PFSK-1 (cell line): Measurements from ENCODE around the gene TFCP2L1.

Source experiments
- FOXP2 ChIP-seq: optimal IDR thresholded peaks from 2 replicates; pipeline ENCODE3; 2011; ENCODE audit warnings: borderline replicate concordance, control low read depth, inconsistent platforms; ENCODE audit not compliant: insufficient read depth; ENCODE audit errors: extremely low read length, extremely low read depth
- POLR2AphosphoS5 ChIP-seq: IDR thresholded peaks from 2 replicates; pipeline ENCODE4 v1.6.1; 2012; ENCODE audit warnings: low read depth, mild to moderate bottlenecking, control low read depth, low read length, moderate library complexity
- SIN3A ChIP-seq: IDR thresholded peaks from 2 replicates; pipeline ENCODE4 v1.6.1; 2012; ENCODE audit warnings: mild to moderate bottlenecking, low read length, moderate library complexity, borderline replicate concordance; ENCODE audit not compliant: insufficient read depth
- TF ChIP-seq, protein P1 (sequence below), 2 experiments: IDR thresholded peaks; 2 replicates each; pipeline versions ENCODE4 v1.6.1 to v1.8.0; 2011 to 2012; ENCODE audit warnings: low read depth in 2 of 2, low read length in 2 of 2, control low read depth in 1 of 2, inconsistent platforms in 1 of 2, mild to moderate bottlenecking in 1 of 2, moderate library complexity in 1 of 2; ENCODE audit not compliant: insufficient read depth in 1 of 2

DNA sequence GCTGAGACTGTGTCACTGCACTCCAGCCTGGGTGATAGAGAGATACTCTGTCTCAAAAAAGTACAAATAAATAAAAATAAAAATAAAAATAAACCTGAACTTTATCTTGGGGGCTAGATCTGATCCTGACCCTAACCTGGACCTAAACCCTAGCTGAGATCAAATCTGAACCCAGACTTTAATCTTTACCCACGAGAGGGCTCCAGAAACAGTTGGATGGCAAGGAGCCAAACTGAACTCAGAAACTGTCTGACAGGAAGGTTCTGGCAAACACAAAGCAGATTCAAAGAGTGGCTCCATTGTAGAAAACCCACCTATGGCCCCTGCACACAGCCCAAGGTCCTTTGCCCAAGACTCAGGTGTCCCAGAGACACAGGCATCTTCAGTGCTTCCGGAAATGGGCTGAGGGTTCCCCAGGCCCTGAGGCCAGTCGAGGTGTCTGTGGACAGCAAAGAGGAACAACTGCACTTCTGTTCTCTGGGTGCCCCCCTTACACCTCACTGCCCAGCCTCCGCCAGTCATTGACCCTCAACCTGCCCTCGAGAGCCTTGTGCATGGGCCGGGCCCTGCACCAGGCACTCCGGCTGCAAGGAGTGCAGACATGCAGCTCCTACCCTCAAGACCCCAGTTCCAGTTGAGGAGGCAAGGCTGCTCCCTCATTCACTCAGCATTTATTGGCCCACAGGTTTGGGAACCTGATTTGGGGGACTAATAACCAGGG, 95.2 kb downstream of the TFCP2L1 start:
- no peak for TF ChIP-seq POLR2AphosphoS5
- TF ChIP-seq SIN3A: no peak
- no peak for TF ChIP-seq FOXP2
- TF ChIP-seq, protein P1, sequence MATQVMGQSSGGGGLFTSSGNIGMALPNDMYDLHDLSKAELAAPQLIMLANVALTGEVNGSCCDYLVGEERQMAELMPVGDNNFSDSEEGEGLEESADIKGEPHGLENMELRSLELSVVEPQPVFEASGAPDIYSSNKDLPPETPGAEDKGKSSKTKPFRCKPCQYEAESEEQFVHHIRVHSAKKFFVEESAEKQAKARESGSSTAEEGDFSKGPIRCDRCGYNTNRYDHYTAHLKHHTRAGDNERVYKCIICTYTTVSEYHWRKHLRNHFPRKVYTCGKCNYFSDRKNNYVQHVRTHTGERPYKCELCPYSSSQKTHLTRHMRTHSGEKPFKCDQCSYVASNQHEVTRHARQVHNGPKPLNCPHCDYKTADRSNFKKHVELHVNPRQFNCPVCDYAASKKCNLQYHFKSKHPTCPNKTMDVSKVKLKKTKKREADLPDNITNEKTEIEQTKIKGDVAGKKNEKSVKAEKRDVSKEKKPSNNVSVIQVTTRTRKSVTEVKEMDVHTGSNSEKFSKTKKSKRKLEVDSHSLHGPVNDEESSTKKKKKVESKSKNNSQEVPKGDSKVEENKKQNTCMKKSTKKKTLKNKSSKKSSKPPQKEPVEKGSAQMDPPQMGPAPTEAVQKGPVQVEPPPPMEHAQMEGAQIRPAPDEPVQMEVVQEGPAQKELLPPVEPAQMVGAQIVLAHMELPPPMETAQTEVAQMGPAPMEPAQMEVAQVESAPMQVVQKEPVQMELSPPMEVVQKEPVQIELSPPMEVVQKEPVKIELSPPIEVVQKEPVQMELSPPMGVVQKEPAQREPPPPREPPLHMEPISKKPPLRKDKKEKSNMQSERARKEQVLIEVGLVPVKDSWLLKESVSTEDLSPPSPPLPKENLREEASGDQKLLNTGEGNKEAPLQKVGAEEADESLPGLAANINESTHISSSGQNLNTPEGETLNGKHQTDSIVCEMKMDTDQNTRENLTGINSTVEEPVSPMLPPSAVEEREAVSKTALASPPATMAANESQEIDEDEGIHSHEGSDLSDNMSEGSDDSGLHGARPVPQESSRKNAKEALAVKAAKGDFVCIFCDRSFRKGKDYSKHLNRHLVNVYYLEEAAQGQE (IDR thresholded peaks at IDR 0.05; ENCODE audit: insufficient read depth in 1 of 2, low read depth in 2 of 2, low read length in 2 of 2): no peak
